Measurements from ENCODE around the gene FSTL5. TPM values are rescaled to one million over a fixed set of nuclear protein-coding genes. Genes with fewer than 3 reads are reported as not detected.

Gene FSTL5
- total and polyA plus RNA-seq, 2 experiments from 2014 or later, result 0.06 to 0.49 TPM

DNA sequence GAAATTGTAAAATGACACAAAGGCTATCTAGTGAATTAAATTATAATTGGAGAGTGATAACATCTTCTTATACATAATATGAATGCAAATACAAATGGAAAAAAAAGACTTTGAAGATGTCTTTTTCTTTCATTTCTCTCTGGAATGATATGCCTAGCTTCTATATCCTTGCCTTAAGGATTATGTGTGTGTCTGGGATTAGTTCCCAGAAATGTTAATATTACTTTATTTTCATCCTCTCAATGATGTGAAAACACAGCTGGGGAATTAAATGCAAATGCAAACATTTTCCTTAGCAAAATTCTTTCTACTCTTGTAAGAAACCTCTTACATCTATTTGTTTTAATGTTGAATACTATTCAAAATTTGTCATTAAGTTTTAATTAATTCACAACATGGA lies 441.9 kb downstream of the FSTL5 start (continued):
- TF ChIP-seq ZNF462 (CRISPR knock-in tag; IDR thresholded peaks at IDR 0.05), result no peak

- H3K27ac ChIP-seq (ENCODE audit: low read depth), result no peak overlapping the region
- H3K36me3 Mint-ChIP-seq (ENCODE audit: low read depth), result no peaks in the 10 kb centered on the region
- no peaks in the 10 kb centered on the region for H3K27me3 ChIP-seq (ENCODE audit: insufficient read depth)
- no peak overlapping the region for H3K4me3 ChIP-seq
- H3K4me3 Mint-ChIP-seq, result no peak overlapping the region
- no peaks in the 10 kb centered on the region for H3K36me3 ChIP-seq (ENCODE audit: insufficient read depth)
- no peaks in the 10 kb centered on the region for H3K4me1 ChIP-seq (ENCODE audit: insufficient read depth)
- H3K27ac Mint-ChIP-seq, result no peak overlapping the region
- H3K79me2 ChIP-seq (replicated peaks; ENCODE audit: insufficient read depth), result no peaks in the 10 kb centered on the region
- no peak overlapping the region for H3K4me2 ChIP-seq
- no peaks in the 10 kb centered on the region for H3F3A ChIP-seq (replicated peaks; ENCODE audit: low read depth)
- ATAC-seq (no peak), DNase-seq (ENCODE audit: low spot score) (no peak)
- no peaks in the 10 kb centered on the region for H3K9me3 Mint-ChIP-seq
- no peaks in the 10 kb centered on the region for H4K20me1 ChIP-seq (replicated peaks; ENCODE audit: insufficient read depth)
- H3K9me2 ChIP-seq (ENCODE audit: insufficient read depth), result peaks cover 6% of the 10 kb centered on the region; the same call in 1 of the 2 replicates
- no peak overlapping the region for H2AFZ ChIP-seq
- H3K4me1 Mint-ChIP-seq, result peaks cover 2% of the 10 kb centered on the region; the same call in 2 of the 3 replicates
- H3K27me3 Mint-ChIP-seq (ENCODE audit: insufficient read depth, low read depth, poor library complexity), result no peaks in the 10 kb centered on the region
- TF ChIP-seq, protein P1, sequence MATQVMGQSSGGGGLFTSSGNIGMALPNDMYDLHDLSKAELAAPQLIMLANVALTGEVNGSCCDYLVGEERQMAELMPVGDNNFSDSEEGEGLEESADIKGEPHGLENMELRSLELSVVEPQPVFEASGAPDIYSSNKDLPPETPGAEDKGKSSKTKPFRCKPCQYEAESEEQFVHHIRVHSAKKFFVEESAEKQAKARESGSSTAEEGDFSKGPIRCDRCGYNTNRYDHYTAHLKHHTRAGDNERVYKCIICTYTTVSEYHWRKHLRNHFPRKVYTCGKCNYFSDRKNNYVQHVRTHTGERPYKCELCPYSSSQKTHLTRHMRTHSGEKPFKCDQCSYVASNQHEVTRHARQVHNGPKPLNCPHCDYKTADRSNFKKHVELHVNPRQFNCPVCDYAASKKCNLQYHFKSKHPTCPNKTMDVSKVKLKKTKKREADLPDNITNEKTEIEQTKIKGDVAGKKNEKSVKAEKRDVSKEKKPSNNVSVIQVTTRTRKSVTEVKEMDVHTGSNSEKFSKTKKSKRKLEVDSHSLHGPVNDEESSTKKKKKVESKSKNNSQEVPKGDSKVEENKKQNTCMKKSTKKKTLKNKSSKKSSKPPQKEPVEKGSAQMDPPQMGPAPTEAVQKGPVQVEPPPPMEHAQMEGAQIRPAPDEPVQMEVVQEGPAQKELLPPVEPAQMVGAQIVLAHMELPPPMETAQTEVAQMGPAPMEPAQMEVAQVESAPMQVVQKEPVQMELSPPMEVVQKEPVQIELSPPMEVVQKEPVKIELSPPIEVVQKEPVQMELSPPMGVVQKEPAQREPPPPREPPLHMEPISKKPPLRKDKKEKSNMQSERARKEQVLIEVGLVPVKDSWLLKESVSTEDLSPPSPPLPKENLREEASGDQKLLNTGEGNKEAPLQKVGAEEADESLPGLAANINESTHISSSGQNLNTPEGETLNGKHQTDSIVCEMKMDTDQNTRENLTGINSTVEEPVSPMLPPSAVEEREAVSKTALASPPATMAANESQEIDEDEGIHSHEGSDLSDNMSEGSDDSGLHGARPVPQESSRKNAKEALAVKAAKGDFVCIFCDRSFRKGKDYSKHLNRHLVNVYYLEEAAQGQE (IDR thresholded peaks at IDR 0.05; ENCODE audit: unreplicated experiment), result no peak
- TF ChIP-seq EZH2phosphoT487 (IDR thresholded peaks at IDR 0.05; ENCODE audit: unreplicated experiment) (no peak), CREB1 (CRISPR knock-in tag; IDR thresholded peaks at IDR 0.05; ENCODE audit: low read depth) (no peak), POLR2AphosphoS5 (IDR thresholded peaks at IDR 0.05; ENCODE audit: low read depth) (no peak), EZH2 (IDR thresholded peaks at IDR 0.05; ENCODE audit: low read depth, unreplicated experiment) (no peak), ZNF462 (CRISPR knock-in tag; IDR thresholded peaks at IDR 0.05) (no peak)
Observed at GRCh38 chr4:161717084-161717483, 446.7 kb downstream of the FSTL5 start.
